Endothelial cell (in vitro differentiated cells): ENCODE data around the gene DISP3. TPM values are rescaled to one million over a fixed set of nuclear protein-coding genes. Genes with fewer than 3 reads are reported as not detected.

Experiments
- DNase-seq: peaks from one replicate; pipeline ENCODE4 v3.0.0; 2021; ENCODE audit warnings: low spot score
- H3K27ac Mint-ChIP-seq: one replicate; pipeline ENCODE4 v1.8.0; 2021; ENCODE audit warnings: mixed read lengths, inconsistent platforms; ENCODE audit not compliant: unreplicated experiment
- H3K27me3 Mint-ChIP-seq: one replicate; pipeline ENCODE4 v1.8.0; 2021; ENCODE audit warnings: mild to moderate bottlenecking, moderate library complexity, mixed read lengths, inconsistent platforms; ENCODE audit not compliant: unreplicated experiment
- H3K36me3 Mint-ChIP-seq: one replicate; pipeline ENCODE4 v1.8.0; 2021; ENCODE audit warnings: mild to moderate bottlenecking, low read depth, mixed read lengths, inconsistent platforms; ENCODE audit not compliant: unreplicated experiment
- H3K4me1 Mint-ChIP-seq: one replicate; pipeline ENCODE4 v1.8.0; 2021; ENCODE audit warnings: mild to moderate bottlenecking, mixed read lengths, inconsistent platforms; ENCODE audit not compliant: unreplicated experiment
- H3K4me3 Mint-ChIP-seq: one replicate; pipeline ENCODE4 v1.8.0; 2021; ENCODE audit warnings: mild to moderate bottlenecking, mixed read lengths, inconsistent platforms; ENCODE audit not compliant: unreplicated experiment
- H3K9me3 Mint-ChIP-seq: one replicate; pipeline ENCODE4 v1.8.0; 2021; ENCODE audit warnings: mixed read lengths, inconsistent platforms; ENCODE audit not compliant: unreplicated experiment
- CTCF ChIP-seq: fragments of 200-600 bp; sonication (generic); IDR thresholded peaks from one replicate; pipeline ENCODE4 v1.5.0; 2021; ENCODE audit warnings: antibody characterized with exemption; ENCODE audit not compliant: unreplicated experiment
- total RNA-seq: library from RNA; stranded (reverse); fragmentation: NEBNext Ultra II Directional; extraction: Animal tissue kit (Norgen Biotek cat#: 25700); gene quantifications from one replicate; pipeline ENCODE4 v1.2.1, GENCODE V29; 2021; ENCODE audit not compliant: unreplicated experiment

DISP3 gene
- total RNA-seq, 1 donor from 2014 or later = 1.6 TPM

GRCh38 chr1:11527541-11528452, 48.8 kb downstream of the DISP3 start:
- H3K4me3 Mint-ChIP-seq = no peak overlapping the region
- H3K27me3 Mint-ChIP-seq = peaks cover 8% of the 10 kb centered on the region
- H3K27ac Mint-ChIP-seq = no peak overlapping the region
- no peaks in the 10 kb centered on the region for H3K9me3 Mint-ChIP-seq
- no peak for TF ChIP-seq CTCF
- no peaks in the 10 kb centered on the region for H3K4me1 Mint-ChIP-seq
- H3K36me3 Mint-ChIP-seq = peaks cover 4% of the 10 kb centered on the region
- DNase-seq = no peak

GRCh38 chr1:11528611-11529261, 49.8 kb downstream of the DISP3 start:
- Mint-ChIP-seq H3K4me3 (no peak overlapping the region), H3K9me3 (no peaks in the 10 kb centered on the region), H3K27ac (no peak overlapping the region), H3K36me3 (no peaks in the 10 kb centered on the region), H3K27me3 (peaks cover 5% of the 10 kb centered on the region), H3K4me1 (no peaks in the 10 kb centered on the region)
- no peak for TF ChIP-seq CTCF
- DNase-seq = no peak

GRCh38 chr1:11529330-11529729, 50.4 kb downstream of the DISP3 start:
- no peak overlapping the region for H3K4me3 Mint-ChIP-seq
- DNase-seq = no peak
- H3K27ac Mint-ChIP-seq = no peak overlapping the region
- no peaks in the 10 kb centered on the region for H3K4me1 Mint-ChIP-seq
- no peak for TF ChIP-seq CTCF
- H3K27me3 Mint-ChIP-seq = peaks cover 5% of the 10 kb centered on the region
- H3K9me3 Mint-ChIP-seq = no peaks in the 10 kb centered on the region
- no peaks in the 10 kb centered on the region for H3K36me3 Mint-ChIP-seq

- Mint-ChIP-seq H3K4me3 (no peak overlapping the region), H3K36me3 (no peaks in the 10 kb centered on the region), H3K27me3 (peaks cover 3% of the 10 kb centered on the region), H3K4me1 (no peaks in the 10 kb centered on the region), H3K27ac (no peak overlapping the region), H3K9me3 (no peaks in the 10 kb centered on the region)
- TF ChIP-seq CTCF = no peak
- no peak for DNase-seq
Observed at GRCh38 chr1:11529763-11530730, 51.1 kb downstream of the DISP3 start.
